Dedifferentiated amniotic fluid mesenchymal stem cell (primary cell): ENCODE results near the gene SSH2.
"Not testable (repeated sequence)": the region's sequence is repeated elsewhere in the genome, so short reads cannot be mapped to it uniquely, and the experiment has no call there.

Experiments
- DNase-seq: peaks from one replicate; pipeline ENCODE4 v3.0.0-alpha.2; 2016; ENCODE audit errors: extremely low spot score

Gene SSH2

GRCh38 chr17:29709866-29710519 lies 220.0 kb downstream of the SSH2 start:
- no peak for DNase-seq

- no peak for DNase-seq
These were observed 222.8 kb downstream of the SSH2 start for GRCh38 chr17:29707212-29707571.

- no peak for DNase-seq
These were observed 224.0 kb downstream of the SSH2 start for GRCh38 chr17:29706045-29706431.

DNA sequence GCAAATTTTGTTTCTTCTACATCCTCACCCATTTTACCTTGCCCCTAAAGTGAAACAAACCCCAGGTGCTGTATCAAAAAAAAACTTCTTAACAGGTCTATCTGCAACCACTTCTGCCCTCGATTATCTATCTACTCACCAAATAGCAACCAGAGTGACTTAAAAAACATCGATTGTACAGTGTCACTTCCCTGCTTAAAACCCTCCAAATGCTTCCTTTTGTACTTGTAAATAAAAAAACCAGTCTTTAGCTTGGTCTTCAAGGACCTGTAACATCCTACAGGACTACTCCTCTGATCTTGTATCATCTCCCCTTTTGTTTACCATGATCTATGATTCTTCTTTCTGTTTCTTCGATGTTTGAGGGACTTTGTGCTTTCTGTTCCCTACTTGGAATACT lies 224.6 kb downstream of the SSH2 start:
- no peak for DNase-seq

- DNase-seq = no peak
These were observed 230.7 kb downstream of the SSH2 start for GRCh38 chr17:29699283-29699682.

- DNase-seq = no peak
These were observed 231.2 kb downstream of the SSH2 start for GRCh38 chr17:29698837-29699236.

DNA sequence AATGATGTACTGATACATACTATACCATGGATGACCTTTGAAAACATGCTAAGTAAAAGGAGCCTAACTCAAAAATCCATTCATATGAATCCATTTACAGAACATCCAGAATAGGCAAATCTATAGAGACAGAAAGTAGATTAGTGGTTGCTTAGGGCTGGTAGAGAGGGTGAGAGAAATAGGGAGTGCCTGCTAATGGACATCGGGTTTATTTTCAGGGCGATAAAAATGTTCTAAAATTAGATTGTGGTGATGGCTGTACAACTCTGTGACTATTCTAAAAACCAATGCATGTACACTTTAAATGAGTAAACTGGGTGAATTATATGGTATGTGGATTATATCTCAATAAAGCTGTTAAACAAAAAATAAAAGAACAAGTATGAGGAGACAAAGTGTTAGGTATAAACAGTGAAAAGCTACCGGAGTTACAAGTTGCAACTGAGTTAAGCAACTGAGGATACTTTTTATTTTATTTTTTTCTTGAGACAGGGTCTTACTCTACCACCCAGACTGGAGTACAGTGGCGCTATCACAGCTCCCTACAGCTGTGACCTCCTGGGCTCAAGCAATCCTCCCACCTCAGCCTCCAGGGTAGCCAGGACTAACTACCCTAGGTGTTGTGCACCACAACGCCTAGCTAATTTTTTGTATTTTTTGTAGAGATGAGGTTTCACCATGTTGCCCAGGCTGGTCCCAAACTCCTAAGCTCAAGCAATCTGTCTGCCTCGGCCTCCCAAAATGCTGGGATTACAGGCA lies 231.8 kb downstream of the SSH2 start:
- DNase-seq = no peak

DNA sequence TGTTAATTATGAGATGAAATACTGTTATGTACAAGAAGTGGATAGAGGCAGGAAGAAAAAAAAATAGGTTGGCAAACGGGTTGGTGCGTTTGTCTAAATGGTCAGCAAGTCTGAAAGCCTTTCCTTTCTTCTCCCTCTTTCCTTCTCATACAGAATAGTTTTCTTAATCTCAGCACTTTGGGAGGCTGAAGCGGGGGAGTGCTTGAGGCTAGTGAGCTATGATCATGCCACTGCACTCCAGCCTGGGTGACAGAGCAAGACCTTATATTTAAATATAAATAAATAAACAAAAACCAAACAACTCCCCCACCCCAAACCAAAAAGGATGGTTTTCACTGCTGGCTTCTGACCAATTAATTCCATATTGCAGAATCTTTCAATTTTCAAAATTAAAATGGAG lies 232.7 kb downstream of the SSH2 start:
- DNase-seq = no peak

GRCh38 chr17:29694918-29695563 lies 235.0 kb downstream of the SSH2 start:
- DNase-seq = no peak

GRCh38 chr17:29693751-29694150 lies 236.3 kb downstream of the SSH2 start:
- DNase-seq = no peak

DNA sequence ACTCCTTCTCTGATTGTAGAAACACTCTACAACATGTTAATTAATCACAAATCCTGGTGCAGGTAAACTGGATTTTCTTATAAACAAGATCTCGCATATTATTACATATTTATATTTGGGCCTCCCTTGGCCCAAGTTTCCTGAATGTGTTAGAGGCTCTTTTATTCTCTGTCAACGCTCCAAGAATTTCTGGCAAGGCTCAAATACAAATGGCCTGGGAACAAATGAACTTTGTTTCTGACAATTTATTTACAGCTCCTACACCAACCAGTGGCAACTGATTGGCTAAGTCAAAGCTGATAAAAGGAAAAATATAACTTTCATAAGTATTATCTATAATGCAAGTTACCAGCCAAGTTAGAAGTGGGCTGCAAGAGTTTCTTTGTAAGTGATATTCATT lies 242.4 kb downstream of the SSH2 start:
- no peak for DNase-seq

- no peak for DNase-seq
These were observed 242.9 kb downstream of the SSH2 start for GRCh38 chr17:29686993-29687590.

DNA sequence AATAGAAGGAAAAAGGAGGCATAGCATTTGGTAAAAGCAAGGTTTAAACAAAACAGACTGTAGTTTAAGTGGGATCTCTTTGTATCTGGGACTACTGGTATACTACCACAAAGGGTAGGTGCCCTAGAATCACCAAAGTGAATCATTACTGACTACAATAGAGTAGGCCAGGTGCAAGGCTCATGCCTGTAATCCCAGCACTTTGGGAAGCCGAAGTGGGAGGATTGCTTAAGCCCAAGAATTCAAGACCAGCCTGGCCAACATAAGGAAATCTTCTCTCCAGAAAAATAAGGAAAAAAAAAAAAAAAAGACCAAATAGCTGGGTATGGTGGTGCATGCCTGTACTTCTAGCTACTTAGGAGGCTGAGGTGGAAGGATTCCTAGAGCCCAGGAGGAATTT lies 246.5 kb downstream of the SSH2 start:
- no peak for DNase-seq

DNA sequence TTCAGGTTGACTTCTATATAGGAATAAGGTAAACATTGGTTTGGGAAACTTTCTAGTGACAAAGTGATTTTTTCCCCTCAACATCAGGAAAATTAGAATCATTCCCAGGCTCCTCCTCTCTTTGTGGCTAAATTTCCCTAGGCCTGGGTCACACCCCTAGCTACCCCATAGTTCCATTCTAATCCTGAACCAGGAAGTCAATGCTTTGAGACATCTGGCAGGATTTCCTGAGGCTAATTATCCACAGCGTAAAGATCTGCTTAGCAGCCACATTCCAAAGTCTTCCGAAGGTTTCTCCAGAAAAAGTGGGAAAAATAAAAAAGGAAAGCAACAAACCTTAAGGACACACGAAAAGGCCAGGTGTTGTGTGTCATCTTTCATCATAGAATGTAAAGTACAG lies 247.0 kb downstream of the SSH2 start:
- DNase-seq = no peak

DNA sequence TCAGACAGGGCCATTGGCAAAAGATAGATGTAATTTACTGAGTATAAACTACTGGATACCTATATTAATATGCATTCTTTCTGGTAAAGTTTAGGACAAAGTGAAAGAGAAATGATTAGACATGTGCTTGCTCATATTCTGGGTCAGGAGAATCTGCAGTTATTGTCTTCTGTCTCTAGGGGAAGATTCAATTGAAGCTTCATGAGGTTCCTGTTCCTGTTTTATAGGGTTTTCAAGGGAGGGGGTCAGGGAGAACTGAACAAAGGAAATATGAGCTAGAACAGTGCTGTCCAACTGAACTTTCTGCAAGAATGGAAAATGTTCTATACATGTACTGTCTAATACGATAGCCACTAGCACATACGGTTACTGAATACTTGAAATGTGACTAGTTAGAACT lies 248.0 kb downstream of the SSH2 start:
- DNase-seq = no peak

DNA sequence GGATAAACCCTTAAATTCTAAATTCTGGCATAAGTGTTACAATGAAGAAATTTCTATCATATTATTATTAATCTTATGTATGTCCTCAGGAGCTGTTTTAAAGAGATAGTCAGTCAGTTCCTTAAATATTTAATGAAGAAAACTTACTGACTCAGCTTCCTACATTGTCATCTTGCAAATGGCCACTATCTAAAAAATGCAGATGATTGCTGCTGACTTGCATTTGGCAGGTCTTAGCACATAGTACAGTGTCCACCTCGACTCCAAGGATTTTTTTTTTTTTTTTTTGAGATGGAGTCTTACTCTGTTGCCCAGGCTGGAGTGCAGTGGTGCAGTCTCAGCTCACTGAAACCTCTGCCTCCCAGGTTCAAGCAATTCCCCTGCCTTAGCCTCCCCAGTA lies 252.2 kb downstream of the SSH2 start:
- DNase-seq = no peak

GRCh38 chr17:29677221-29677791 lies 252.7 kb downstream of the SSH2 start:
- no peak for DNase-seq

DNA sequence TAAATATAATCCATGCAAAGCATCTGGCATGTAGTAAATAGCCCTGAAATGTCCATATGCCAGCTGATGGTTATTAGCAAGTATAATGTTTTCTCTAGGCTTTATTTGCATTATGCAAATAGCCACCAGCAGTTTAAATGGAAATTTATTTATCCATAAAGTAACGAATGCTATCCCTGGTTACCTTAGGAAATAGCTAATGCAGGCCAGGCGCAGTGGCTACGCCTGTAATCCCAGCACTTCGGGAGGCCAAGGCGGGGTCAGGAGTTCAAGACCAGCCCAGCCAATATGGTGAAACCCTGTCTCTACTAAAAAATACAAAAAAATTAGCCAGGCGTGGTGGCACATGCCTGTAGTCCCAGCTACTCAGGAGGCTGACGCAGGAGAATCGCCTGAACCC lies 254.1 kb downstream of the SSH2 start:
- DNase-seq = not testable (repeated sequence)

DNA sequence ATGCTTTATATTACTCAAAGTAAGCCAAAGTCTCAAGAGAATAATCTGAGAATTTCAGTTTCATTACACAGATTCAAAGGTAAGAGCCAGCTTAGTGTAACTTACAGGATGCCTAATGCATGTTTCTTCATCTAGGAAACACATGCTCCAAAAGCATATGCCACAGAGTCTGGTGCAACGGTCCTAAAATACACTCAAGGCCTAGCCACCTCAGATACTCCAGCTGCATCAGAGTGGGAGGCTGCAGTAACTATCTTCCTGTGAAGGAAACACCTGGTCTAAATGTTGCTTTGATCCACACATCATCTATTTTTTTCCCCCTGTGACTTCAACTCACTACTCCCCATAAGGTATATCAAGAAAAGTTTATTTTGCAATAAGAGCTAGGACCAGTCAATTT lies 255.7 kb downstream of the SSH2 start:
- DNase-seq = no peak

DNA sequence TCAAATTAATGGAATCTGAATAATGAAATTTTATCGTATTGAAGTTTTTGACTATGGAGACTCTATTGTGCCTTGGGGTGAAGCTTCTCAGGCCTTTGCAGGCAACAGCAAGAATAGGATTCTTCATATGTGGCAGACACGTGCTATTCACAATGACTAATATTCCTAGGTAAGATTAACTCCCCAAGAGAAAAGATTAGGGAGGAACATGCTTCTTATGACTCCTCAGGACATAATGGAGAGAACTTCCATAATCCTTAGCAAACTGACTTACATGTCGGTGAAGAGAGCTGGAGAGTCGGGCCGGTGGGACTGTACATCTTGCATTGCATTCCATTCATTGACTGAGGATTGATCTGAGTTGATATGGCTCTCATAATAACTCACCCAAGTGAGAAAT lies 258.4 kb downstream of the SSH2 start:
- DNase-seq = no peak

DNA sequence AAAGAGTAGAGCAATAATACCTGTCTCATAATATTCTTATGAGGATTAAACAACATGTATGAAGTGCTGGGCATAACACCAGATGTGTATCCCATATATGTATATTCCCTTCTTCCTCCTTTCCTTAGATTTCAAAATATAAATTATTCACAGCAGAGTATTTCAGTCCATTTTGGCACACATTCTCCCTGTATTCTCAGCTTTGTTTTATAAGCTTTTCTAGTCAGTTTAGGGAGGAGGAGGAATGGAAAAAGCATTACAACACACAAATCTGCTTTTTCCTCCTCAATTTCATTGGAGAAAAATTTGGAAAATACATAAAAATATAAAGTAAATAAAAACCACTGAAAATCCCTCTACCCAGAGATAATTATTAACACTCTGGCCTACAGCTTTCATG lies 260.8 kb downstream of the SSH2 start:
- no peak for DNase-seq

GRCh38 chr17:29667969-29668368 lies 262.1 kb downstream of the SSH2 start:
- no peak for DNase-seq

- DNase-seq = no peak
These were observed 264.6 kb downstream of the SSH2 start for GRCh38 chr17:29665481-29665810.
